Stimulated activated CD4-positive, alpha-beta T cell treated with anti-CD3 and anti-CD28 coated beads, Interleukin-4, amount 100 ng/mL, for 4 hours (primary cell): ENCODE results near the gene KCNC4.

Experiments used
- DNase-seq, 2 experiments: peaks; one replicate each; pipeline ENCODE4 v3.0.0-alpha.2; 2020

The KCNC4 gene

DNA sequence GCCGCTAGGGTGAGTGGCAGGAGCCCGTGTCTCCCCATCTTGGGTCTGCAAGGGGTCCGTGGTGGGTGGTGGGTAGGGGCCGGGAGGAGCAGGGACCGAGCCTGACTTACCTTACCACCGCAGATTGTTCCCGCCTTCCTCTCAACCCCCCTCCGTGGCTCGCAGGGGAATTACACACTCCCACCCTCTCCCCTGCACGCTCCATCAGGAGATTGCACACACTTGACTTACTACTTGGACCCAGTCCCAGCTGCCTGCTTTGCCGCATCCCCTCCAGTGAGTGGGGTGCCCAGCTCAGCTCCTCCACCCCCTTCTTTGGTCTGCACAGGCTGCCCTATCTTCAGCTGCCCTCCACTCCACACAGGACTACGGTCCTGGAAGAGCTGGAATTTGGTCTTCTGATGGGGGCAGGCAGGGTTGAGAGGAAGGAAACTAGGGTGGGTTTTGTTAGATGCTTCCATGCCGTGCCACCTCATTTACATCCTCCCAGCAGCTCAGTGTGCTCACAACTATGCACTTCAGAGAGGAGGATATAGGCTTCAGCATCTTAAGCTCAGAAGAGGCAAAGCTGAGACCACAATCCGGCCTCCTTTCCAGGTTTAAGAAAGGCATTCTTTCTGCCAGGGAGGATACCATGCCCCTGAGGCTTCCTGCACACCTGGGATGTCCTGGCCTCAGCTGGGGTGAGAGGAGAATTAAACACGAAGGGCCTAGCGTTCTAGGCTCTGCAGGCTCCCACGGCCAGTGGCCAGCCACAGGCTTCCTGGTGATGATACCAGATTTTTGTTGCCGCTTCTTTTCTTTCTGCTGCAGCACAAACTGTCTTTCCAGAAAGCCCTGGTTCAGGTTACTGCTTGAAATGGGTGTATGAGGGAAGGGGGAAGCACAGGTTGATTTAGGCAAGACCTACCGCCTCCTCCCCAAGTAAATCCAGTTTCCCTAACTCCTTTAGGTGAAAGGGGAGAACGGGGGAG lies 2.3 kb downstream of the KCNC4 start:
- no peak for DNase-seq

DNA sequence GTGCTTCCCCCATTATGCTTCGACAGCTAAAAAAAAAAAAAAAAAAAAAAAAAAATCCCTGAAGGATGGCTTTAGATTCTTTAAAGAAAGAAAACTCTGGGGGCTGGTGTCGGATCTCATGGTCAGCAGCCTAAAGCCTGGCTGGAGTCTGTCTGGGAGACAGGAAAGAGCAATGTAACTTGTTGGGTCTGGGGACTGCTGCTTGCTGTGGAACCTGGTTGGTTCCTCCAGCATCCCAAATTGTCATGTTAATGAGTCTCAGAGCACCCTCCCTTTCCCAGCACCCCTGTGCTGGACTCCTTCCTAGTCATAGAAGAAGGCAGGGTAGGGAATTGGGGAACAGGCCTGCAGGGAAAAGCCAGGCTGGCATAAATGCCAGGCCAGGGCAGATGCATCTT lies 3.0 kb downstream of the KCNC4 start:
- DNase-seq = no peak

DNA sequence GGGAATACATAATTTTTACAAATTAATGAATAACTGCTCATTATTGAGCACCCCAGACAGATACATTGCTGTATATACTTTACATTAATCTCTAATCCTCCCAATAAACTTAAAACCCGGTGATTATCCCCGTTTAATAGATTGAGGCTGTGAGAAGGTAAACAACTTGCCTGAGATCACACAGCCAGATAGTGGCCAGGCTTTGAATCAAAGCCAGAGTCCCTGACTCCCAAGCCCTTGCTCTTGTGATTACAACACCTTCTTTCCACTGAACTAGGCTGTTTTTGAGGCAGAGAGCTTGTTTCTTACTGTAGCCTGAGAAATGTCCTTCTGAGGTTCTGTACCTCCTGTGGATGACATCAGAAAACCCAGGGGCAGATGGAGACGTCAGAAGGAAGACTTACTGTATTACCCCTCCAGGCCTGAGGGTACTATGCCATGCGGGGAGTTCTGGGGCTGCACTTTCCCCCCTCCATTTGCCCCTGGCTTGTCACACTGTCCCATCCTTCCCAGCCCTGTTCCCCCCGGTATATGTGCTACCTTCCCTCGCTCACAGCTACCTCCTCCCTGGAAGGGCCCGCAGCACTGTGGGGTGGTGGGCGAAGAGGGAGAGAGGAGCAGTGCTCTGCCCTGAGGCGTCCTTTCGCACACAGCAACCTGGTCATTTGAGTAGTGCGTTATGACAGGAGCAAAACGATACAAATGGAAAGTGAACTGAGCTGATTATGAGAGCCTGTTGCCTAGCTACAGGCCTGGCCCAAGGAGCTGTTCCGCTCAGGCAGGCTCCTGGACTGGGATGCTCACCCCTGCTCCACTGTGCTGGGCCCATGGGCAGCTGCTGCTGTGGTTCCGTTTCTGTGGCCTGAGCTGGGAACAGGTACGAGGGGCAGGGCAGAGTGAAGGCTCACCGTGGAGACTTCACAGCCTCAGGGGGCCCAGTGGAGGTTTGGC lies 4.6 kb downstream of the KCNC4 start:
- DNase-seq = no peak

DNA sequence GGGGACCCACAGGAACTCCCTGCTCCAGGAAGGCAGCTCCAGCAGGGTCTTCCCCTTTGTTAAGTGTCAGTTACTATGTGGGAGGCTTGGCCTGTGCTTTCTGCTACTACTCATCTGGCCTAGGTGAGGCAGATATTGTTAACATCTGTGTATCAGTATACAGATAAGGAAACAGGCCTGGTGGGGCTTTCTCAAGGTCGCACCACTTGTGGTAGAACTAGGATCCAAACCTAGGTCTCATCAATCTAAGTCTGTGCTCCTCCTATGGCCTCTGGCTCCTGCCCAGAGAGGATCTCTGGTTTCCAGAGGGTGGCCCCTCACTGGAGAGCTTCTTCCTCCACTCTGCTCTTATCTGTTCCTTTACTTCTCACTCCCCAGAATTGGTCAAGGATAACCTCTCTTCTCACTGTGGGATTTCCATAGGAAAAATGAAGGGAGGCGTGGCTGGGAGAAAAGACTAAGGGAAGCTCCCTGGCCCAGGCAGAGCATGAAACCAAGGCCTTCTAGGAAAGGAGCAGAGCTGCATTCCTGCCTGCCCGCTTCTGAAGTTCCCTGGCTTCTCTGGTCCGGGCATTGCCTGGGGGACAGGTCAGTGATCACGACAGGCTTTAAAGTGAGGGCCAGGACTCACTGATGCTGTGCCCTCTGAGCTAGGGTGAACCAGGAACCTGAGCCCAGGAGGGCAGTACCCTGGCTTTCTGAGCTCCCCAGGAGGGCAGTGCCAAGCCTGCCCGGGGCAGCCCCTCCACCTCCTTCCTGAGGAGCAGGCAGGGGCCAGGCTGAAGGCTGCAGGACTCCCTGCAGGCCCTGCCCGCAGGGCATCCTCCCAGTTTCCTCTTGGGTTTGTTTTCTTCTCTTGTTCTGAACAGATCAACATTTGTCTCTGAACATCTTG lies 5.8 kb downstream of the KCNC4 start:
- DNase-seq = no peak

DNA sequence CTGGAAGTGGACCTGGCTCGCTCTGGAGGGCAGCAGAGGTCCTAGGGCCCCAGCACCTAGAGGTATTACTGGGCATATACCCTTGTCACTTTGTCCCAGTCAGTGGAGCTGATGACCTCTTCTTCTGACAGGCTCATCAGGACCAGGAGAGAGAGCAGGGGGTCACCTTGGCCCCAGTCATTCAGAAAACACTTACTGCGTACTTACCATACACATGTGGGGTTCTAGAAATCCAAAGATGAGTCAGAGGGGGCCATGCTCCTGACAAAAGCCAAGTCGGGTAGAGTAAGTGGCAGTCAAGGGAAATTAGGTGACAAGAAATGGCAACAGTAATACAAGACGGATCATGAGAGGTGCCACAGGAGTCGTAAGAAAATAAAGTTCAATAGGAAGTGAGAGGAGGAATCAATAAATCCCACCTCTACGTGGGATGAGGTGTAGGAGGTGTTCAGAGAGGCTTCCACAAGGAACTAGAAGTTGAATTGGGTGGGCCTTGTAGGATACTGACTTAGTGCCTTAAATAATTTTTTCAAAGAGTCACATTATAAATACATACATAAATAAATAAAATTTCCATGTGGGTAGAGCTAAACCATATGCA lies 6.8 kb downstream of the KCNC4 start:
- no peak for DNase-seq

DNA sequence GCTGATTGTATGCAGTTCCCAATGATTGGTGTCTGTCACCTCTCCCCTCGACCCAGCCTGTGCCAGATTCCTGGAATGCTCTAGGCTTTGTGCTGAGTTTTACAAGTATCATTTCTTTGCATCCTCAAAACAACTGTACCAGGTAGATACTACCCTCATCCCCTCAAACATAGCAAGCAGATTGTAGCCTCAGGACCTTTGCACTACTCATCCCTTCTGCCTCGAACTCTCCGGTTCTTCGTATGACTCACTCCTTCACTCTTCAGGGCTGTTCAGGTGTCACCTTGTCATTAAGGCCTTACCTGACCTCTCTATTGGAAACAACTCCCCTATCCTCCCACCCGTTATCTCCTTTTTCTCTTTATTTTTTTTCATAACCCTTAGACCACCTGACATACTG lies 8.0 kb downstream of the KCNC4 start:
- no peak for DNase-seq

DNA sequence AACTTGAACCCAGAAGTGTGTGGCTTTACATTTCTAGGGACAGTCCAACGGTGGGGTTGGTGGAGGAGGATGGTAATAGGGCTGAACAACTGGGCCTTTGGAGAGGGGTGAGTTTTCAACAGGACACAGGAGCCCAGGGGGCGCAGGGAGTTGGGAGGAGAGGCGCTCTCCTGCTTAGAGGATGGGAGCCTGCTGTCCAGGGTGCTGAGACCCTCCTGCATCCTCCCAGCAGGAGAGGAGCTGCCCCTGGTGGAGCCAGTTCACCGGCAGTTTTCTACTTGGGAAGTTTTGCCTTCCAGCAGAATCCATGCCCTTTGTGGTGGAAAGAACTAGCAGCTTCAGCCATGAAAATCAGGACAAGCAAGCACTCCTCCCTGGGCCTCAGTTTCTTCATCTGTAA lies 8.6 kb downstream of the KCNC4 start:
- no peak for DNase-seq

DNA sequence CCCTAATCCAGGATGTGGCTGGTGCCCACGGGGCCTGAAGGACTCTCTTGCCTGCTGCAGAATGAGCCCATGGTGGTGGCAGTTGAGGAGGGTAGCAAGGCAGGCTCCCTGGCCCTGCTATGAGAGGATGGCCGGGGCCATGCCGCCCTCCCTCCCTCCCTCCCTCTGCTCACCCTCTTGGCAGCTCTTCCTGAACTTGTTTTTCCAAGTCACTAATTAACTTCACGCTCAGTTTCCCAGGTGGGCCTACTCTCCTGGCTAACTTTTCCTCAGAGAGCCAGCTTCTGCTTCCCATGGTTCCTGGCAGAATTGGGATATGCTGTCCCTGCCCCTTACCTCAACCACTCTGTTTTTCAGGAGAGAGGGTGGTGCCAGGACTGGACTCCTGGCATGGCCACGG lies 10.2 kb downstream of the KCNC4 start:
- no peak for DNase-seq

DNA sequence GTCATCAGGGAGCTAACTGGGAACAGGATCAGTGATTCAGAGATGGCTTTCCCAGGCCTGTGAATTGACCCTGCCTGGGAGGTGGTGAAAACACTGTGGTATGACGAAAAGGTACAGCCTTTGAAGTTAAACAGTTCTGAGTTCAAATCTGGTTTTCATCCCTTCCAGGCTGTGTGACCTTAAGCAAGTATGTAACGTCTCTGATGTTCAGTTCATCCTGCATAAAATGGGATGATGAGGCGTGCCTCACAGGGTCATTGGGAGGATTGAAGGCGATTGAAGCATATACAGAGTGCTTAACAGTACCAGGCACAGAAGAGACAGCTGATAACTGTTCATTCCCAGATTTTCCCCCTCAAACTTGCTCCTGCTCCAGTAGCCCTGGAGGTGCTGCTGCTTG lies 11.0 kb downstream of the KCNC4 start:
- no peak for DNase-seq

DNA sequence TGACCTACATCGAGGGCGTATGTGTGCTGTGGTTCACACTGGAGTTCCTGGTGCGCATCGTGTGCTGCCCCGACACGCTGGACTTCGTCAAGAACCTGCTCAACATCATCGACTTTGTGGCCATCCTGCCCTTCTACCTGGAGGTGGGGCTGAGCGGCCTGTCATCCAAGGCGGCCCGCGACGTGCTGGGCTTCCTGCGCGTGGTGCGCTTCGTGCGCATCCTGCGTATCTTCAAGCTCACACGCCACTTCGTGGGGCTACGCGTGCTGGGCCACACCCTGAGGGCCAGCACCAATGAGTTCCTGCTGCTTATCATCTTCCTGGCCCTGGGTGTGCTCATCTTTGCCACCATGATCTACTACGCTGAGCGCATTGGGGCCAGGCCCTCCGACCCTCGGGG lies 13.0 kb downstream of the KCNC4 start:
- no peak for DNase-seq

DNA sequence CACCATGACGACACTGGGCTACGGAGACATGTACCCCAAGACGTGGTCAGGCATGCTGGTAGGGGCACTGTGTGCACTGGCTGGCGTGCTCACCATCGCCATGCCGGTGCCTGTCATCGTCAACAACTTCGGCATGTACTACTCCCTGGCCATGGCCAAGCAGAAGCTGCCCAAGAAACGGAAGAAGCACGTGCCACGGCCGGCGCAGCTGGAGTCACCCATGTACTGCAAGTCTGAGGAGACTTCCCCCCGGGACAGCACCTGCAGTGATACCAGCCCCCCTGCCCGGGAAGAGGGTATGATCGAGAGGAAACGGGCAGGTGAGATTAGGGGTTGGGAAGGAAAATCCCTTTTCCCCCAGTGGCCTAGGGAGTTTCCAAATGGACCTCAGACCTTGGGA lies 13.5 kb downstream of the KCNC4 start:
- no peak for DNase-seq

DNA sequence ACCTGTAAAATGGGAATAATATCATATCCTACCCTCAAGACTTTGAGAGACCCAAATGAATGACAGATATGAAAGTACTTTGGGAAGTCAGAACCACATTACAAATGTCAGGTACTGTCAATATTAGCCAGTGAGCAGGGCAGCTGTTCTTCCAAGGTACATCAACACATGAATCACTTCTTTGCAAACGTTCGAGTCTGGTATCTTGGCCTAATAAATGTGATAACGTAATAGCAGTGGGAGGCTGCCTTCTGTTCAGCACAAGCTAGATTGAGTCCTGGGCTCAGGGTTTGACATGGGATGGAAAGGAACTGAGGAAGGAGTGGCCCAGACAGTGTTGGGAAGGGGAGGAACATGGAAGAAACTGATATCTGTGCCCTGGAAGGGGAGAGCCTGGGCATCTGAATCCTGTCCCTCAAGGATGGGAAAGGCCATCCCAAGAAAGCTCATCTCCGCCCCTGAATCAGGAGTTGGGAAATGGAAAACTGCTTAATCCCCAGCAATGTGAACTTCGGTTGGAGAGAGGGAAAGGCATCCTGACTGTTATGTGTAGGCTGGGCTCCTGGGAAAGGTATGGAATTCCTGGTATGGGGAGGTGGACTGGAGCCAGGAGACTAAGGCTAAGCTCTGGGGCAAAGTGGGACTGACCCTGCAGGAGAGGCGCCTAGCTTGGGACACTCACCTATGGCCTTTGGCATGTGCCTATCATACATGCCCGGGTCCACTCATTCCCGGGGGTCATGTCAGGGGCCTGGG lies 14.3 kb downstream of the KCNC4 start:
- no peak for DNase-seq

DNA sequence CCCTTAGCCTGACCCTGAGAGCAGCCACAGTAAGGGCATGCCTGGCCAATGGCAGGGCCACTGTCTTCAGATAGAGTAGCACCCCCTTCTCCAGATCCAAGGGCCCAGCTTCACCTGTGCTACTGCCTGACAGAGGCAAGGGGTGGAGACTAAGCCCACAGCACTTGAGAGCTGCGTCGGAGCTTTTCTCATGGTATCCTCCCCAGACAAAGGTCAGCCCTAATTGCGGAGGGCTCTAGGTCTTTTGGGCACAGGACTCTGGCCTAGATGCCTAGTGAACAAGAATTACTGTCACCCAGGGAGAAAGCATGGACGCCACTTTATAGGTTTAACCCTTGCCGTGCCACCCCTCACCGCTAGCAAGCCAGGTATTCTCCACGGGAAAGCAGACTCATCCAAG lies 15.1 kb downstream of the KCNC4 start:
- DNase-seq = no peak

DNA sequence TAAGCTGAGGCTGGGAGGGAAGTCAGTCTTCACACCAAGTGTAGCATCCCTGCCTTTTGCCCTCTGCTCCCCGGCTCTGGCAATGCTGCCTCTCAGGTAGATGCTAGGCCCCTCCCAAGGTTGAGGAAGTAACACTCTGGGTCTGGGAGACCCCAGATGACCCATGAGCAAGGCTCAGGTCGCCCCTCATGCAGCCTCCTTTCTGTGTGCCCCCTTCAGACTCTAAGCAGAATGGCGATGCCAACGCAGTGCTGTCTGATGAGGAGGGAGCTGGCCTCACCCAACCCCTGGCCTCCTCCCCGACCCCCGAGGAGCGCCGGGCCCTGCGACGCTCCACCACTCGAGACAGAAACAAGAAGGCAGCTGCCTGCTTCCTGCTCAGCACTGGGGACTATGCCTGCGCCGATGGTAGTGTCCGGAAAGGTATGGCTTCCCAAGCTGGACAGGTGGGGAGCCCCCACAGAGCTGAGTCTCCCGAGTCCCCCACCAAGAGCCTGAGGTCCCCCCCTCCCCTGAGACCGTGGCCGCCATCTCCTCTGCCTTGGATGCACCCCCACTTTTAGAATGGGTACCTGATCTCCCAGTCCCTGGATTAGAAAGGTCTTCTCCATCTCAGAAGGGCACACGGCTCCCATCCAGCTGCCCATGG lies 15.8 kb downstream of the KCNC4 start:
- DNase-seq = no peak

DNA sequence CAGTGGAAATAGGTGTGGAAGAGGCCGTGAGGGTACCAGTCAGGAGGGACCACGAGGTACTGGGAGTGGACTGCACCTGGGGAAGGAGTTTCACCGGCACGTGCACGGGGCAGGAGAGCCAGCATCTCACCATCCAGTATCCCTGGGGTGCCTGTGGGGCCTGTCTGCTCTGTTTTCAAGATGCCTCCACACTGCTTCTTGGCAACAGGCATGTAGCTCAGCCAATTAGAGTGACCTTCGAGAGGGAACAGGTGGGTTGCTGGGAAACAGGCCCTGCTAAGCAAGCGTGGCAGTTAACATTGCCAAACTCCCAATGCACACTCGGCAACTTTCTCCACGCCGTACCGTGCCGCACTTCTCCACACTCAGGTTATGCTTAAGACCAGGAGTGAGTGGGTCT lies 17.7 kb downstream of the KCNC4 start:
- no peak for DNase-seq

DNA sequence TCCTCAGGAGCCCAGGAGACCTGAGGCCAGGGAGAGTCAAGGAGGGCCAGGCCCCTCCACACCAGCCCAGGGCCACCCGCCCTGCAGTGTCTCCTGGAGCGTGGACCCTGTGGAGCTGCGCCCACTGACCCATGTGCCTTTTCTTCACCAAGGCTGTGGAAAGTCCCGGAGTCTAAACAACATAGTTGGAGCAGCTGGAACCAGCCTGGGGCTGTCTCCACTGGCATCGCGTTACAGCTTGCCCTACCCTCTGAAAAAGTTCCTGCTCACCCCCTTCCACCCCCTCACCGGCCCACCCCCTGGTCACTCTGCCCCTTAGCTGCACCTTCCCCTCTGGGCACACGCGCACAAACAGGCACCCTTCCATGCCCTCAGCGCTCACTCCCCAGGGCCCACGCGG lies 18.3 kb downstream of the KCNC4 start:
- DNase-seq = no peak

DNA sequence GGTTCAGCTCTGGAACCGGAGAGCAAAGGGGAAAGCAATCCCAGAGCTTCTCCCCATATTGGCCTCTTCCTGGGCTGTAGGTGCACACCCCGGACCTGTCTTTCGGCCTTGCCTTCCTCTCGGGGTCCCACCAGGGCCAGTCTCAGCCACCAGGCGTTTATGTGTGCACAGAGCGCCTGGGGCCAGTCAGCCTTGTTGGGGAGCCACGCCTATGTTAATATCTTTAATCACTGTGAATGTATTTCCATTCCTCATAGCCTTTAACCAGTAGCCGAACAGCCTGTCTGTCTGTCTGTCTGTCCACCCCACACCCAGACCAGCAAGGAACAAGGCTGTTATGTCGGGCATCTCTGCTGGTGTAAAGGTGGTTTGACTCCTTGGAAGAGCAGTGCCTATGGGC lies 18.8 kb downstream of the KCNC4 start:
- no peak for DNase-seq

DNA sequence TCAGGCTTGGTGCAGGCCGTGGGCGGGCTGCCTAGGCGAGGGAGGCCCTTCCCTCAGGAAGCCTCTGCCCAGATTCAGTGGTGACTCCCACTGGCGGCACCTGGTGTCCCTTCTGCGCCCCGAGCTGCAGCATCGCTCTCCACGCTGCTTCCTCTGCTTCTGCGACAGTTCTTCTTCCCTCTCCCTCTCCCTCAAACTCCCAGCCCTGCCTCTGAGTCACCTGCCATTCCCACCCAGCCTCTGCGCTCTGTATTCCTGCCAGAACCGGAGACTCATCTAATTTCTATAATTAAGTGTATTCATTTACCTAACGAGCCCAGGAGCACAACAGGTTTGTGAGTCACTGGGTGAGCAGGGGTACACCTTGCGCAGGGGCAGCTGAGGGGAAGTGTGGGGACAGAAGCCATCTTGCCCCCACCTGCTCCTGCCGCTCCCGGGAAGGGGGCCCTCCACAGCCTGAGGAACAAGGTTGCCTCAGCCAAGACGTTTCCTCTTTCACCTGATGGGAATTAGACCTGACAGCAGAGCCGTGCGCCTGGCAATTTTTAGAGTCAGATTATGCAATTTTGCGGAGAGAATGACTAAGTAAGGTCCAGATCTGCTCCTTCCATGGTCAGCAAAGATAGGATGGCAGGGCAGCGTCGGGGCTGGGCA lies 19.4 kb downstream of the KCNC4 start:
- no peak for DNase-seq

DNA sequence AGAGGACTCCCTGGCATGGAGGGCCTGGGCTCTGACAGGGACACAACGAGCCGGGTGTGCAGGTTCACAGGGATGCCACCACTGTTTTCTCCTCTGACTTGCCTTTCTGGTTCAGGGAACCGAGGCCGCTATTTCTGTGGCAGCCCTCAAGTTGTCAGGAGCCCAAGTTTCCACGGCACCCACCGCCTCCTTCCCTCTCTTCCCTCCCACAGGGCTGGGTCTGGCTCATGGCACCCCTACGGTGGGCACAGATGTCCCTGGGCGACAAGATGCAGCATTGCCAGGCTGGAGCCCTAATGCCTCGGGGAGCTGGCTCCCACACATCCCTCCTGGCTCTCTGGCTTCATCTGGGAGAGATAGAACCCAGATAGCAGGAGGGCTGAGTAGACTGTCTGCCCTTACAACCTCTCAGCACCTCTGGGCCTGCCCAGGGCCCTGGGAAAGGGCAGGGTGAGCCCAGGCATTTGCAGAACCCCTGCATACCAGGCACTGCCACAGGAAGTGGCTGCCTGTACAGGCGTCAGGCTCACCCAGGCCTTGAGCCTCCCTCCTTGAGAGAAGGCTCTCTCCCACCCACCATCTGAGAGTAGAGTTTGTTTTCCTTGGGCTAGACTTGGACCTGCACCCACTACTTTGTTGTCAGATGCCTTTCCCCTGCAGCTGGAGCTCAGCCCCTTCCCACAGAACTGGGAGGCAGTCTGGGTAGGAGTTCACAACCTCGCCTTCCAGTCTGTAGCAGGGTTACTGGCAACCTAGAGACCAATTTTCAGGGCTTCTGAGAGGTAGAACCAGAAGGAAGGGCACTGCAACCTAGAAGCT lies 20.5 kb downstream of the KCNC4 start:
- no peak for DNase-seq

DNA sequence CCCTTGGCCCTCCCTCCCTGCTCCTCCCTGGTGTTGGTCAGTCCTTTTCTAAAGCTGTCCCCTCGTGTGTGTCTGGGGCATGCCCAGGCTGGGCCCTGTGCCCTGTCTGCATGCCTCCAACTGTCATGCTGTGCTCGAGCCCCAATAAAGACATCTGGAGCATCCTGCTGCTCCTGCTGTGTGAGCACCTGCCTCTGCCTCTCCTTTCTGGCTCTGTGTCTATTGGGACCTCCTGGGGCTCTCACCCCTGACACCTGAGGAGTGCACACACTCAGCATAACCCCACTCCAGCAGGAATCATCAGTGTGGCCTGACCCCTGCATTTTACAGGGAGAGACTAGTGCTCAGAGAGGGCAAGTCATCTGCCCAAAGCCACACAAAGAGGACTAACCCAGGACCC lies 23.7 kb downstream of the KCNC4 start:
- no peak for DNase-seq
